K562 (cell line): Measurements from ENCODE around the gene PRKAG2. TPM values are rescaled to one million over a fixed set of nuclear protein-coding genes. Genes with fewer than 3 reads are reported as not detected.

ENCODE experiments used
- ASH1L ChIP-seq: fragments of 450-650 bp; IDR thresholded peaks from 2 replicates; pipeline ENCODE4 v1.6.1; 2018; ENCODE audit warnings: borderline replicate concordance, mild to moderate bottlenecking, low read depth; ENCODE audit not compliant: partially characterized antibody
- SNAPC5 ChIP-seq: fragments of 250-450 bp; sonication (Bioruptor Pico); IDR thresholded peaks from 2 replicates; pipeline ENCODE4 v1.8.0; 2021; ENCODE audit warnings: moderate library complexity, mild to moderate bottlenecking, inconsistent platforms
- ZHX1 ChIP-seq: fragments of 150-350 bp; conservative IDR thresholded peaks from 2 replicates; pipeline ENCODE4 v1.6.1; 2014; ENCODE audit warnings: low read length
- ZMIZ1 ChIP-seq, 2 experiments: fragments of 150-350 bp in 1 of 2; IDR thresholded peaks; 2 replicates each; pipeline ENCODE4 v1.6.1; 2012 to 2016; ENCODE audit warnings: low read depth in 2 of 2, low read length in 2 of 2, mild to moderate bottlenecking in 1 of 2, moderate library complexity in 1 of 2
- ZNF224 ChIP-seq: sonication (generic); formaldehyde crosslinking; IDR thresholded peaks from 2 replicates; pipeline ENCODE4 v1.8.0; 2022; ENCODE audit warnings: mild to moderate bottlenecking, missing genetic modification reagents
- ZNF280B ChIP-seq: fragments of 250-450 bp; sonication (Bioruptor Pico); IDR thresholded peaks from 2 replicates; pipeline ENCODE4 v1.5.1; 2021; ENCODE audit warnings: mild to moderate bottlenecking
- polyA plus RNA-seq, 8 experiments: library from polyadenylated mRNA; depleted of rRNA in 4 of 8; stranded (reverse) in 5 of 8; unstranded in 3 of 8; fragments of >200 nt; fragmentation: Nextera tagmentation in 2 of 8; fragmentation: Illumina TruSeq in 1 of 8; extraction: Ambion mirVana in 2 of 8; extraction: Trizol in 1 of 8; gene quantifications; 2 replicates each; pipeline versions ENCODE4 v1.2.1 to v1.2.3, GENCODE V29; 2011 to 2014; ENCODE audit warnings: inconsistent platforms in 1 of 8, missing spikeins in 1 of 8
- total RNA-seq, 7 experiments: library from RNA; depleted of rRNA in 6 of 7; stranded (reverse); fragments of >200 nt in 6 of 7; fragmentation: Illumina TruSeq in 2 of 7; extraction: Trizol in 2 of 7; gene quantifications; 2 replicates each; pipeline versions ENCODE4 v1.2.1 to v1.2.3, GENCODE V29; 2011 to 2021; ENCODE audit warnings: low replicate concordance in 1 of 7
- TF ChIP-seq, protein P1 (sequence below): fragments of 450-650 bp; IDR thresholded peaks from one replicate; pipeline ENCODE4 v1.6.1; 2018; ENCODE audit warnings: mild to moderate bottlenecking, moderate library complexity; ENCODE audit not compliant: partially characterized antibody

The PRKAG2 gene
- total and polyA plus RNA-seq, 9 of the 15 experiments (the other 6 are each of a cell fraction or from before 2014, with no cell fraction given) = 0.99 to 5.6 (median 3.3) TPM

DNA sequence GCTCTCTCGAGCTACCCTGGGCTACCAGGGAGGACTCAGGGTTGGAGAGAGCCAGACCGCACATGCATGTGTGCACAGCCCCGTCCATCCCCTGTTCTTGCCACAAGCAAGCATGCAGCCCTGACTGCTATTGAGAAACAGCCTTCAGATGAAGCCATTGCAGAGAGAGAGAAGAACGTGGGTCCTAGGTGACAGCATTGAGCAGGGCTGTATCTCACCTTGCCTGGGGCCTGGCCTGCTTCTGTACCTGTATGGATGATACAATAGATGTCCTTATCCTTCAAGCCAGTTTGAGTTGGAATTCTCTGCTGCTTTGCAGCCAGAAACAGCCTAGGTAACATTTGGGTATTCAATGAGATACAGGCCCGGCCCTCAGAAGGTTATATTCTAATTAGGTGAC lies 229.9 kb downstream of the PRKAG2 start (continued):
- TF ChIP-seq SNAPC5 (CRISPR knock-in tag) = no peak
- TF ChIP-seq ASH1L = no peak
- no peak for TF ChIP-seq ZNF224 (CRISPR knock-in tag)
- TF ChIP-seq ZMIZ1 (IDR thresholded peaks at IDR 0.05; ENCODE audit: low read depth in 2 of 2, low read length in 2 of 2) = no peak
- TF ChIP-seq ZHX1 = no peak
- TF ChIP-seq, protein P1, sequence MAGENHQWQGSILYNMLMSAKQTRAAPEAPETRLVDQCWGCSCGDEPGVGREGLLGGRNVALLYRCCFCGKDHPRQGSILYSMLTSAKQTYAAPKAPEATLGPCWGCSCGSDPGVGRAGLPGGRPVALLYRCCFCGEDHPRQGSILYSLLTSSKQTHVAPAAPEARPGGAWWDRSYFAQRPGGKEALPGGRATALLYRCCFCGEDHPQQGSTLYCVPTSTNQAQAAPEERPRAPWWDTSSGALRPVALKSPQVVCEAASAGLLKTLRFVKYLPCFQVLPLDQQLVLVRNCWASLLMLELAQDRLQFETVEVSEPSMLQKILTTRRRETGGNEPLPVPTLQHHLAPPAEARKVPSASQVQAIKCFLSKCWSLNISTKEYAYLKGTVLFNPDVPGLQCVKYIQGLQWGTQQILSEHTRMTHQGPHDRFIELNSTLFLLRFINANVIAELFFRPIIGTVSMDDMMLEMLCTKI = no peak
- no peak for TF ChIP-seq ZNF280B
